OCI-LY7 (cell line): ENCODE data around the gene ATP6V0E1. TPM values are rescaled to one million over a fixed set of nuclear protein-coding genes. Genes with fewer than 3 reads are reported as not detected.
A peak's percentile ranks its signal among the peaks of the same experiment; 100 is the strongest.

Experiments
- BruUV-seq: library from RNA; stranded (reverse); fragments of 400-500 nt; replicated peaks from 2 replicates; lab custom pipeline; 2021; lab: Mats Ljungman, UMichigan
- CTCF ChIA-PET: fragments of 300-600 bp; sonication (Branson Sonifier 250); formaldehyde crosslinking; loops from one replicate; lab custom pipeline; 2022; ENCODE audit warnings: antibody characterized with exemption; ENCODE audit not compliant: unreplicated experiment; lab: Charles Lee
- POLR2A ChIA-PET: fragments of 300-600 bp; sonication (Branson Sonifier 250); formaldehyde crosslinking; loops from one replicate; lab custom pipeline; 2022; ENCODE audit warnings: antibody characterized with exemption; lab: Charles Lee
- DNase-seq: peaks from one replicate; pipeline ENCODE4 v3.0.0-alpha.2; 2015; ENCODE audit warnings: low spot score
- H2AFZ ChIP-seq: fragments of 200-600 bp; sonication (generic), shearing (Covaris generic); 2 replicates; pipeline ENCODE4 v1.6.1; 2014; ENCODE audit warnings: mild to moderate bottlenecking, antibody characterized with exemption, low read length, moderate library complexity
- H3K27ac ChIP-seq: fragments of 200-600 bp; sonication (generic); 2 replicates; pipeline ENCODE4 v1.5.1; 2014; ENCODE audit warnings: mixed run types, low read depth, mild to moderate bottlenecking, moderate library complexity, low read length, inconsistent platforms; ENCODE audit not compliant: poor library complexity, severe bottlenecking
- H3K36me3 ChIP-seq: fragments of 200-600 bp; sonication (generic); 2 replicates; pipeline ENCODE4 v1.6.1; 2014; ENCODE audit warnings: mild to moderate bottlenecking, antibody characterized with exemption, low read length, moderate library complexity, mixed read lengths; ENCODE audit not compliant: insufficient read depth
- H3K4me1 ChIP-seq: fragments of 200-600 bp; sonication (generic); 2 replicates; pipeline ENCODE4 v1.5.1; 2014; ENCODE audit warnings: mild to moderate bottlenecking, low read length; ENCODE audit not compliant: insufficient read depth, poor library complexity, severe bottlenecking
- H3K4me2 ChIP-seq: fragments of 200-600 bp; sonication (generic); 2 replicates; pipeline ENCODE4 v1.6.1; 2014; ENCODE audit warnings: mild to moderate bottlenecking, low read length
- H3K4me3 ChIP-seq: fragments of 200-600 bp; sonication (generic); 2 replicates; pipeline ENCODE4 v1.5.1; 2014; ENCODE audit warnings: mild to moderate bottlenecking, low read depth, low read length; ENCODE audit not compliant: poor library complexity, severe bottlenecking
- H3K79me2 ChIP-seq: fragments of 200-600 bp; sonication (generic); 2 replicates; pipeline ENCODE4 v1.6.1; 2016; ENCODE audit warnings: low read depth, mild to moderate bottlenecking, low read length, moderate library complexity, mixed read lengths; ENCODE audit not compliant: insufficient read depth
- H3K9me2 ChIP-seq: fragments of 200-600 bp; sonication (generic); 2 replicates; pipeline ENCODE4 v1.6.1; 2016; ENCODE audit warnings: mild to moderate bottlenecking, low read length, mixed read lengths; ENCODE audit not compliant: insufficient read depth
- H3K9me3 ChIP-seq: fragments of 200-600 bp; sonication (generic); 2 replicates; pipeline ENCODE4 v1.6.1; 2014; ENCODE audit warnings: mild to moderate bottlenecking, mixed run types, low read length, mixed read lengths
- H4K20me1 ChIP-seq: fragments of 200-600 bp; sonication (generic); 2 replicates; pipeline ENCODE4 v1.6.1; 2014; ENCODE audit warnings: mild to moderate bottlenecking, antibody characterized with exemption, low read length, moderate library complexity, mixed read lengths; ENCODE audit not compliant: insufficient read depth
- CTCF ChIP-seq: fragments of 200-600 bp; sonication (generic); conservative IDR thresholded peaks from 2 replicates; pipeline ENCODE4 v1.5.1; 2014; ENCODE audit warnings: mild to moderate bottlenecking, antibody characterized with exemption, low read length, moderate library complexity, mixed read lengths
- EZH2phosphoT487 ChIP-seq: fragments of 200-600 bp; sonication (generic); IDR thresholded peaks from 2 replicates; pipeline ENCODE4 v1.6.1; 2018; ENCODE audit warnings: low read depth, borderline replicate concordance, mild to moderate bottlenecking, mixed run types, antibody characterized with exemption, low read length, moderate library complexity, mixed read lengths
- intact Hi-C: fragments of 100-400 bp; cut with micrococcal nuclease; formaldehyde crosslinking; loops from one replicate; pipeline ENCODE4 v1.10.0; 2022; ENCODE audit not compliant: unreplicated experiment
- total RNA-seq, 2 experiments: library from RNA; depleted of rRNA in 1 of 2; stranded (reverse); fragments of >200 nt in 1 of 2; shearing (Covaris generic) in 1 of 2; gene quantifications; 2 replicates each; pipeline ENCODE4 v1.2.3, GENCODE V29; 2014 to 2022

Gene ATP6V0E1
- total RNA-seq, 2 experiments from 2014 or later, result 39.9 to 59.4 TPM

- Histone ChIP-seq H3K36me3 (peaks cover 68% of the 10 kb centered on the region), H3K4me3 (no peak overlapping the region), H3K79me2 (peaks cover 51% of the 10 kb centered on the region; the same call in 1 of the 2 replicates), H2AFZ (no peak overlapping the region), H3K4me2 (no peak overlapping the region), H4K20me1 (no peaks in the 10 kb centered on the region), H3K27ac (no peak overlapping the region), H3K9me2 (no peaks in the 10 kb centered on the region), H3K9me3 (no peaks in the 10 kb centered on the region), H3K4me1 (peaks cover 32% of the 10 kb centered on the region)
- no peak for DNase-seq
- intact Hi-C loops, result no loop called here
- ChIA-PET POLR2A (interaction anchor here (0.6 to 1.5 kb wide), 6 partner anchors 8 to 115 kb away, joined by 3 to 4 read pairs (median 4); no protein-coding TSS in a partner anchor), CTCF (interaction anchor here (0.7 to 1.3 kb wide), 3 partner anchors 9 to 30 kb away, joined by 3 to 4 read pairs (median 3); no protein-coding TSS in a partner anchor)
- no TSS peak for BruUV-seq
- TF ChIP-seq EZH2phosphoT487, result no peak
- TF ChIP-seq CTCF, result no peak
Measured at GRCh38 chr5:173025651-173026050, 42.1 kb downstream of the ATP6V0E1 start.

GRCh38 chr5:173027905-173028304, 44.3 kb downstream of the ATP6V0E1 start:
- POLR2A ChIA-PET, result no interaction called here
- Histone ChIP-seq H3K4me1 (peaks cover 37% of the 10 kb centered on the region), H3K79me2 (peaks cover 59% of the 10 kb centered on the region), H3K9me2 (no peaks in the 10 kb centered on the region), H3K27ac (peak overlapping the region; percentile 46), H3K9me3 (no peaks in the 10 kb centered on the region), H4K20me1 (no peaks in the 10 kb centered on the region), H2AFZ (no peak overlapping the region), H3K4me2 (no peak overlapping the region), H3K36me3 (peaks cover 56% of the 10 kb centered on the region), H3K4me3 (no peak overlapping the region)
- DNase-seq, result no peak
- no TSS peak for BruUV-seq
- TF ChIP-seq CTCF (no peak), EZH2phosphoT487 (no peak)
- intact Hi-C loops, result no loop called here
- CTCF ChIA-PET, result no interaction called here

GRCh38 chr5:173028811-173029327, 45.3 kb downstream of the ATP6V0E1 start:
- ChIA-PET CTCF (interaction anchor here (0.9 kb wide), 1 partner anchor 60 kb away, joined by 3 read pairs; no protein-coding TSS in a partner anchor), POLR2A (interaction anchor here (0.9 to 1.3 kb wide), 4 partner anchors 10 to 45 kb away, joined by 3 to 5 read pairs (median 4); no protein-coding TSS in a partner anchor)
- H3K36me3 ChIP-seq, result peaks cover 51% of the 10 kb centered on the region
- no peak overlapping the region for H2AFZ ChIP-seq
- H3K9me3 ChIP-seq, result no peaks in the 10 kb centered on the region
- H3K4me3 ChIP-seq, result no peak overlapping the region
- no peak for DNase-seq
- H4K20me1 ChIP-seq, result no peaks in the 10 kb centered on the region
- peak overlapping the region; percentile 18; the same call in 1 of the 2 replicates for H3K4me2 ChIP-seq
- H3K9me2 ChIP-seq, result no peaks in the 10 kb centered on the region
- intact Hi-C loops, result no loop called here
- peak overlapping the region; percentile 49 for H3K27ac ChIP-seq
- H3K4me1 ChIP-seq, result peaks cover 47% of the 10 kb centered on the region
- peaks cover 68% of the 10 kb centered on the region for H3K79me2 ChIP-seq
- BruUV-seq, result no TSS peak
- no peak for TF ChIP-seq CTCF
- TF ChIP-seq EZH2phosphoT487, result no peak
